K562 (cell line): ENCODE measurements around the gene PRDX2. TPM values are rescaled to one million over a fixed set of nuclear protein-coding genes. Genes with fewer than 3 reads are reported as not detected.

Experiments
- CEBPB ChIP-seq: fragments of 450-650 bp; IDR thresholded peaks from 2 replicates; pipeline ENCODE4 v1.6.1; 2016; ENCODE audit warnings: missing genetic modification characterization, missing compliant biosample characterization
- CREB1 ChIP-seq, 2 experiments: sonication (generic) in 1 of 2; formaldehyde crosslinking in 1 of 2; IDR thresholded peaks; 2 replicates each; pipeline versions ENCODE4 v1.6.1 to v1.8.0; 2012 to 2022; ENCODE audit warnings: inconsistent platforms in 1 of 2, mild to moderate bottlenecking in 1 of 2, missing genetic modification reagents in 1 of 2, moderate library complexity in 1 of 2
- DPF2 ChIP-seq: fragments of 450-650 bp; IDR thresholded peaks from 2 replicates; pipeline ENCODE4 v1.6.1; 2016
- GABPA ChIP-seq: fragments of 200-800 bp; sonication (Bioruptor generic); conservative IDR thresholded peaks from 2 replicates; pipeline ENCODE4 v1.6.1; 2016; ENCODE audit warnings: low read depth, missing genetic modification characterization, missing compliant biosample characterization
- ILF3 ChIP-seq: fragments of 450-650 bp; IDR thresholded peaks from 2 replicates; pipeline ENCODE4 v1.6.1; 2018; ENCODE audit warnings: antibody characterized with exemption, mild to moderate bottlenecking, moderate library complexity, borderline replicate concordance
- NR2F6 ChIP-seq: fragments of 450-650 bp; formaldehyde crosslinking; IDR thresholded peaks from 2 replicates; pipeline ENCODE4 v1.4.0; 2020; ENCODE audit warnings: mild to moderate bottlenecking
- NR3C1 ChIP-seq: sonication (generic); formaldehyde crosslinking; IDR thresholded peaks from 2 replicates; pipeline ENCODE4 v1.8.1; 2022; ENCODE audit warnings: missing genetic modification reagents
- SAP30 ChIP-seq: fragments of 200-600 bp; sonication (generic); IDR thresholded peaks from 2 replicates; pipeline ENCODE4 v1.6.1; 2012; ENCODE audit warnings: borderline replicate concordance, low read depth, mild to moderate bottlenecking, moderate library complexity, low read length, control low read depth, inconsistent platforms; ENCODE audit not compliant: insufficient read depth, poor library complexity, severe bottlenecking
- ZNF436 ChIP-seq: fragments of 250-450, 450-650 bp; sonication (Bioruptor Pico); formaldehyde crosslinking; IDR thresholded peaks from 2 replicates; pipeline ENCODE4 v1.7.0; 2020; ENCODE audit warnings: mild to moderate bottlenecking
- polyA plus RNA-seq, 8 experiments: library from polyadenylated mRNA; depleted of rRNA in 4 of 8; stranded (reverse) in 5 of 8; unstranded in 3 of 8; fragments of >200 nt; fragmentation: Nextera tagmentation in 2 of 8; fragmentation: Illumina TruSeq in 1 of 8; extraction: Ambion mirVana in 2 of 8; extraction: Trizol in 1 of 8; gene quantifications; 2 replicates each; pipeline versions ENCODE4 v1.2.1 to v1.2.3, GENCODE V29; 2011 to 2014; ENCODE audit warnings: inconsistent platforms in 1 of 8, missing spikeins in 1 of 8
- total RNA-seq, 7 experiments: library from RNA; depleted of rRNA in 6 of 7; stranded (reverse); fragments of >200 nt in 6 of 7; fragmentation: Illumina TruSeq in 2 of 7; extraction: Trizol in 2 of 7; gene quantifications; 2 replicates each; pipeline versions ENCODE4 v1.2.1 to v1.2.3, GENCODE V29; 2011 to 2021; ENCODE audit warnings: low replicate concordance in 1 of 7
- TF ChIP-seq, protein P1 (sequence below): fragments of 450-650 bp; IDR thresholded peaks from 2 replicates; pipeline ENCODE4 v1.7.1; 2018; ENCODE audit warnings: mild to moderate bottlenecking, low read depth; ENCODE audit not compliant: partially characterized antibody
- TF ChIP-seq, protein P2 (sequence below): sonication (generic); formaldehyde crosslinking; IDR thresholded peaks from 2 replicates; pipeline ENCODE4 v1.9.0; 2022; ENCODE audit warnings: mild to moderate bottlenecking, missing genetic modification reagents
- TF ChIP-seq, protein P3 (sequence below), 2 experiments: fragments of 200-800 bp in 1 of 2; sonication (Bioruptor generic) in 1 of 2; sonication (generic) in 1 of 2; formaldehyde crosslinking in 1 of 2; IDR thresholded peaks in 1 of 2; conservative IDR thresholded peaks in 1 of 2; 2 replicates each; pipeline versions ENCODE4 v1.5.0 to v1.6.1; 2016 to 2020; ENCODE audit warnings: missing compliant biosample characterization in 1 of 2, missing genetic modification characterization in 1 of 2, missing genetic modification reagents in 1 of 2
- TF ChIP-seq, protein P4 (sequence below): sonication (generic); formaldehyde crosslinking; IDR thresholded peaks from 2 replicates; pipeline ENCODE4 v1.8.0; 2022; ENCODE audit warnings: missing genetic modification reagents, mild to moderate bottlenecking, moderate library complexity, borderline replicate concordance
- TF ChIP-seq, protein P5 (sequence below), 2 experiments: IDR thresholded peaks; 2 replicates each; pipeline ENCODE4 v1.6.1; 2012; ENCODE audit warnings: improper control_type of control experiment in 2 of 2, low read depth in 2 of 2, low read length in 2 of 2, borderline replicate concordance in 1 of 2
- TF ChIP-seq, protein P6 (sequence below): sonication (generic); formaldehyde crosslinking; IDR thresholded peaks from 2 replicates; pipeline ENCODE4 v1.8.1; 2023; ENCODE audit warnings: mild to moderate bottlenecking, missing genetic modification reagents

PRDX2 gene
- total and polyA plus RNA-seq, 9 of the 15 experiments (the other 6 are each of a cell fraction or from before 2014, with no cell fraction given), result 206 to 1,183 (median 415) TPM

DNA sequence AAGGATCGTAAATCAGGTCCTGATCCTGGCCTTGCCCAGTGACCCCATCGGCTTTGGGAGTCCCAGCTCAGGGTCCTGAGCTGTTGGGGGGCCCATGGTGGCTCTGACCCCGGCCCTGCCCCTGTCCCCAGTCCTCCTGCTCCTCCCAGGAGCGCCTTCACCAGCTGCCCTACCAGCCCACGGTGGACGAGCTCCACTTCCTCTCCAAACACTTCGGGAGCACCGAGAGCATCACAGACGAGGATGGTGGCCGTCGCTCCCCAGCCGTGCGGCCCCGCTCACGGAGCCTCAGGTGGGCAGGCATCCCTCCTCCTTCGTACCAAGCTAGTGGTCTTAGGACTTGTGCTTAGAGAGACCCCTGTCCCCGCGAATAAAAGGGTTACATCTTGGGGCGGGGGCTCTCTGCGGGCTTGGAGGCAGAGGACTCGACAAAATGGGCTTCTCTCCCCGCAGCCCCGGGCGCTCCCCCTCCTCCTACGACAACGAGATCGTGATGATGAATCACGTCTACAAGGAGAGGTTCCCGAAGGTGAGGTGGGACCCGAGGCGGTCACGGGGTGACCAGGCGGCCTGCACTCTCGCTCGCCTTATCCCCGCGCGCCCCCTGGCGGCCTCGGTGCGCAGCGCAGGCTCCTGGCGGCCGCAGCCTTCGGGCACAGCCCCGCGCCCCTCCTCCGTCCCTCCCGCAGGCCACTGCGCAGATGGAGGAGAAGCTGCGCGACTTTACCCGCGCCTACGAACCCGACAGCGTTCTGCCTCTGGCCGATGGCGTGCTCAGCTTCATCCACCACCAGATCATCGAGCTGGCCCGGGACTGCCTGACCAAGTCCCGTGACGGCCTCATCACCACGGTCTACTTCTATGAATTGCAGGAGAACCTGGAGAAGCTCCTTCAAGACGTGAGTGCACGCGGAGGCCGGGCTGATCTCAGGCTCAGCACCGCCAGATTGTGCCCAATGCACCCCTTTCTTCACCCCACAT is 45.8 kb upstream of the PRDX2 start (continued):
- TF ChIP-seq, protein P1, sequence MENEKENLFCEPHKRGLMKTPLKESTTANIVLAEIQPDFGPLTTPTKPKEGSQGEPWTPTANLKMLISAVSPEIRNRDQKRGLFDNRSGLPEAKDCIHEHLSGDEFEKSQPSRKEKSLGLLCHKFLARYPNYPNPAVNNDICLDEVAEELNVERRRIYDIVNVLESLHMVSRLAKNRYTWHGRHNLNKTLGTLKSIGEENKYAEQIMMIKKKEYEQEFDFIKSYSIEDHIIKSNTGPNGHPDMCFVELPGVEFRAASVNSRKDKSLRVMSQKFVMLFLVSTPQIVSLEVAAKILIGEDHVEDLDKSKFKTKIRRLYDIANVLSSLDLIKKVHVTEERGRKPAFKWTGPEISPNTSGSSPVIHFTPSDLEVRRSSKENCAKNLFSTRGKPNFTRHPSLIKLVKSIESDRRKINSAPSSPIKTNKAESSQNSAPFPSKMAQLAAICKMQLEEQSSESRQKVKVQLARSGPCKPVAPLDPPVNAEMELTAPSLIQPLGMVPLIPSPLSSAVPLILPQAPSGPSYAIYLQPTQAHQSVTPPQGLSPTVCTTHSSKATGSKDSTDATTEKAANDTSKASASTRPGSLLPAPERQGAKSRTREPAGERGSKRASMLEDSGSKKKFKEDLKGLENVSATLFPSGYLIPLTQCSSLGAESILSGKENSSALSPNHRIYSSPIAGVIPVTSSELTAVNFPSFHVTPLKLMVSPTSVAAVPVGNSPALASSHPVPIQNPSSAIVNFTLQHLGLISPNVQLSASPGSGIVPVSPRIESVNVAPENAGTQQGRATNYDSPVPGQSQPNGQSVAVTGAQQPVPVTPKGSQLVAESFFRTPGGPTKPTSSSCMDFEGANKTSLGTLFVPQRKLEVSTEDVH, result no peak
- TF ChIP-seq, protein P2, sequence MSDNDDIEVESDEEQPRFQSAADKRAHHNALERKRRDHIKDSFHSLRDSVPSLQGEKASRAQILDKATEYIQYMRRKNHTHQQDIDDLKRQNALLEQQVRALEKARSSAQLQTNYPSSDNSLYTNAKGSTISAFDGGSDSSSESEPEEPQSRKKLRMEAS (CRISPR knock-in tag), result peak; percentile 88
- no peak for TF ChIP-seq CREB1 (IDR thresholded peaks at IDR 0.05)
- TF ChIP-seq CREB1 (CRISPR knock-in tag; IDR thresholded peaks at IDR 0.05), result no peak; the same call in 1 of the 2 replicates
- no peak for TF ChIP-seq SAP30
- TF ChIP-seq CEBPB, result no peak
- no peak for TF ChIP-seq ZNF436
- no peak for TF ChIP-seq NR2F6 (CRISPR knock-in tag)
- TF ChIP-seq, protein P3, sequence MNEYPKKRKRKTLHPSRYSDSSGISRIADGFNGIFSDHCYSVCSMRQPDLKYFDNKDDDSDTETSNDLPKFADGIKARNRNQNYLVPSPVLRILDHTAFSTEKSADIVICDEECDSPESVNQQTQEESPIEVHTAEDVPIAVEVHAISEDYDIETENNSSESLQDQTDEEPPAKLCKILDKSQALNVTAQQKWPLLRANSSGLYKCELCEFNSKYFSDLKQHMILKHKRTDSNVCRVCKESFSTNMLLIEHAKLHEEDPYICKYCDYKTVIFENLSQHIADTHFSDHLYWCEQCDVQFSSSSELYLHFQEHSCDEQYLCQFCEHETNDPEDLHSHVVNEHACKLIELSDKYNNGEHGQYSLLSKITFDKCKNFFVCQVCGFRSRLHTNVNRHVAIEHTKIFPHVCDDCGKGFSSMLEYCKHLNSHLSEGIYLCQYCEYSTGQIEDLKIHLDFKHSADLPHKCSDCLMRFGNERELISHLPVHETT (CRISPR knock-in tag; conservative IDR thresholded peaks at IDR 0.05 in 1 of 2, IDR thresholded peaks at IDR 0.05 in 1 of 2), result no peak
- TF ChIP-seq DPF2, result no peak
- TF ChIP-seq, protein P4, sequence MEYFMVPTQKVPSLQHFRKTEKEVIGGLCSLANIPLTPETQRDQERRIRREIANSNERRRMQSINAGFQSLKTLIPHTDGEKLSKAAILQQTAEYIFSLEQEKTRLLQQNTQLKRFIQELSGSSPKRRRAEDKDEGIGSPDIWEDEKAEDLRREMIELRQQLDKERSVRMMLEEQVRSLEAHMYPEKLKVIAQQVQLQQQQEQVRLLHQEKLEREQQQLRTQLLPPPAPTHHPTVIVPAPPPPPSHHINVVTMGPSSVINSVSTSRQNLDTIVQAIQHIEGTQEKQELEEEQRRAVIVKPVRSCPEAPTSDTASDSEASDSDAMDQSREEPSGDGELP (CRISPR knock-in tag), result peak; percentile 82; the same call in 1 of the 2 replicates
- TF ChIP-seq, protein P5, sequence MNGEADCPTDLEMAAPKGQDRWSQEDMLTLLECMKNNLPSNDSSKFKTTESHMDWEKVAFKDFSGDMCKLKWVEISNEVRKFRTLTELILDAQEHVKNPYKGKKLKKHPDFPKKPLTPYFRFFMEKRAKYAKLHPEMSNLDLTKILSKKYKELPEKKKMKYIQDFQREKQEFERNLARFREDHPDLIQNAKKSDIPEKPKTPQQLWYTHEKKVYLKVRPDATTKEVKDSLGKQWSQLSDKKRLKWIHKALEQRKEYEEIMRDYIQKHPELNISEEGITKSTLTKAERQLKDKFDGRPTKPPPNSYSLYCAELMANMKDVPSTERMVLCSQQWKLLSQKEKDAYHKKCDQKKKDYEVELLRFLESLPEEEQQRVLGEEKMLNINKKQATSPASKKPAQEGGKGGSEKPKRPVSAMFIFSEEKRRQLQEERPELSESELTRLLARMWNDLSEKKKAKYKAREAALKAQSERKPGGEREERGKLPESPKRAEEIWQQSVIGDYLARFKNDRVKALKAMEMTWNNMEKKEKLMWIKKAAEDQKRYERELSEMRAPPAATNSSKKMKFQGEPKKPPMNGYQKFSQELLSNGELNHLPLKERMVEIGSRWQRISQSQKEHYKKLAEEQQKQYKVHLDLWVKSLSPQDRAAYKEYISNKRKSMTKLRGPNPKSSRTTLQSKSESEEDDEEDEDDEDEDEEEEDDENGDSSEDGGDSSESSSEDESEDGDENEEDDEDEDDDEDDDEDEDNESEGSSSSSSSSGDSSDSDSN (IDR thresholded peaks at IDR 0.05; ENCODE audit: borderline replicate concordance in 1 of 2, low read depth in 2 of 2, low read length in 2 of 2), result no peak
- TF ChIP-seq, protein P6, sequence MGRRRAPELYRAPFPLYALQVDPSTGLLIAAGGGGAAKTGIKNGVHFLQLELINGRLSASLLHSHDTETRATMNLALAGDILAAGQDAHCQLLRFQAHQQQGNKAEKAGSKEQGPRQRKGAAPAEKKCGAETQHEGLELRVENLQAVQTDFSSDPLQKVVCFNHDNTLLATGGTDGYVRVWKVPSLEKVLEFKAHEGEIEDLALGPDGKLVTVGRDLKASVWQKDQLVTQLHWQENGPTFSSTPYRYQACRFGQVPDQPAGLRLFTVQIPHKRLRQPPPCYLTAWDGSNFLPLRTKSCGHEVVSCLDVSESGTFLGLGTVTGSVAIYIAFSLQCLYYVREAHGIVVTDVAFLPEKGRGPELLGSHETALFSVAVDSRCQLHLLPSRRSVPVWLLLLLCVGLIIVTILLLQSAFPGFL (CRISPR knock-in tag), result no peak
- no peak for TF ChIP-seq GABPA
- TF ChIP-seq ILF3, result no peak
- no peak for TF ChIP-seq NR3C1 (CRISPR knock-in tag)
